GM18526 (cell line): ENCODE results near the gene MYCN.

Experiments
- POLR2A ChIP-seq: IDR thresholded peaks from 3 replicates; pipeline ENCODE4 v1.6.1; 2011; ENCODE audit not compliant: insufficient read length; ENCODE audit errors: extremely low read depth

The MYCN gene

DNA sequence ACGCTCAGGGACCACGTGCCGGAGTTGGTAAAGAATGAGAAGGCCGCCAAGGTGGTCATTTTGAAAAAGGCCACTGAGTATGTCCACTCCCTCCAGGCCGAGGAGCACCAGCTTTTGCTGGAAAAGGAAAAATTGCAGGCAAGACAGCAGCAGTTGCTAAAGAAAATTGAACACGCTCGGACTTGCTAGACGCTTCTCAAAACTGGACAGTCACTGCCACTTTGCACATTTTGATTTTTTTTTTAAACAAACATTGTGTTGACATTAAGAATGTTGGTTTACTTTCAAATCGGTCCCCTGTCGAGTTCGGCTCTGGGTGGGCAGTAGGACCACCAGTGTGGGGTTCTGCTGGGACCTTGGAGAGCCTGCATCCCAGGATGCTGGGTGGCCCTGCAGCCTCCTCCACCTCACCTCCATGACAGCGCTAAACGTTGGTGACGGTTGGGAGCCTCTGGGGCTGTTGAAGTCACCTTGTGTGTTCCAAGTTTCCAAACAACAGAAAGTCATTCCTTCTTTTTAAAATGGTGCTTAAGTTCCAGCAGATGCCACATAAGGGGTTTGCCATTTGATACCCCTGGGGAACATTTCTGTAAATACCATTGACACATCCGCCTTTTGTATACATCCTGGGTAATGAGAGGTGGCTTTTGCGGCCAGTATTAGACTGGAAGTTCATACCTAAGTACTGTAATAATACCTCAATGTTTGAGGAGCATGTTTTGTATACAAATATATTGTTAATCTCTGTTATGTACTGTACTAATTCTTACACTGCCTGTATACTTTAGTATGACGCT is 5.8 kb downstream of the MYCN start:
- no peak for TF ChIP-seq POLR2A

- TF ChIP-seq POLR2A: no peak
Observed at GRCh38 chr2:15946983-15947382, 6.6 kb downstream of the MYCN start.

DNA sequence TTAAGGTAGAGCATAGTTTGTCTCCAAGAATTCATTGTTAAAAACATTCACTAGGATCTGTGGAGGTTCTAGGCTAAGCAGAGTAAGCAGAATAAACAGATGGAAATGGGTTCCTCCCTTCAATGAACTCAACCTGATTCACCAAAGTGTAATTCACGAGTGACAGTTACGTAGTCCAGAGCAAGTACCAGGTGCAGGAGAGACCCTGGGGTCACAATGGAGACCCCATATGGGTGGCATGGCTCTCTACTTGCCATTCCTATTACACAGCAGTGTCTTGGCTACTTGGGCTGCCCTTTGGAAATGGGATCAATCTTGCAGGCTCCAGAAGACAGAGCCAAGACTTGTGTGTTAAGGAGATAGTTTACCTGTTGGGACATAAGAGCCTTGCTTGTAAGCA is 7.1 kb downstream of the MYCN start:
- no peak for TF ChIP-seq POLR2A

DNA sequence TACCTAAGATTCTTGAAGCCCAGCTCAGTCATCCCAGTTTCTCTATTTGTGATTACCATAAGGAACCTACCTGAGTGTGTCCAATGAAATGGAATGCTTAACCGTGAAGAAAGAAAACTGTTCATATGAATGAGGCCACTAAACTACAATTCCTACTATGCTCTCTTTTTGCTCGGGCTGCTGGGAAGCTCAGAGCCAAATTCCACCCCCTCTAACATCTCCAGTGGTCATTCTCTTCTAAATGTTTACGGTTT is 8.3 kb downstream of the MYCN start:
- TF ChIP-seq POLR2A: no peak

DNA sequence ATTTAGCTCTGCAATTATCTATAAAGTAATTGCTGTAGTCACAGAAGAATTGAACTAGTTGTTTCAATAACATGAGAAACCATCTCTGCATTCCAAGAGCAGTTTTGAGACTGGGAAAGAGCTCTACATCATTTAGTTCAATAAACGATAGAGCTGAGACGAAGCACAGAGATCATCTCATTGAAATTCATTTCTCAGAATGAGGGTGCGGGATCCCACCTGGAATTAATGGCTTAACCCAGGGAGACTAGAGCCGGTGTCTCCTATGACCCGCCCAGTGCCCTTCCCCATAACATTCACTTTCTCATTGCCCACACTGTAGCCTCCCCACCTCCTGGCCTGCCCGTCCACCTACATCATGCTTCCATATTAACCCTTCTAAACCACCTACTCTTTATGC is 8.8 kb downstream of the MYCN start:
- no peak for TF ChIP-seq POLR2A

DNA sequence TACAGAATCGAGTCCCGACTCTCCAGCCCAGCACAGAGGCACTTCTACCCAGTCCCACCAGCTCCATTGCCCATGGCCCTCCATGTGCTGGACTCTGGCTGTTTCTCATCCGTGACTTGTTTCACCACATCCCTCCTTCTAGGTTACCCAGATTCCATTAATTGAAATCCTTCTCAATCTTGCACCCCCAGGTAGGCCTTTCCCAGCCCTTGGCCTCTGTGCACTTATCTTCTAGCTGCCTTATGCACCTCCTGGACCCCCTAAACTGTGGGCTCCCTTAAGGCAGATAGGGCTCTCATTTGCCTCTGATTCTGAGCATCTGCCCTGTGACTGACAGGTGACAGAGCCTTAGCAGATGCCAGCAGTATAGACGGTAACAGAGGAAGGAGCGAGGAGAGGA is 9.2 kb downstream of the MYCN start:
- no peak for TF ChIP-seq POLR2A

DNA sequence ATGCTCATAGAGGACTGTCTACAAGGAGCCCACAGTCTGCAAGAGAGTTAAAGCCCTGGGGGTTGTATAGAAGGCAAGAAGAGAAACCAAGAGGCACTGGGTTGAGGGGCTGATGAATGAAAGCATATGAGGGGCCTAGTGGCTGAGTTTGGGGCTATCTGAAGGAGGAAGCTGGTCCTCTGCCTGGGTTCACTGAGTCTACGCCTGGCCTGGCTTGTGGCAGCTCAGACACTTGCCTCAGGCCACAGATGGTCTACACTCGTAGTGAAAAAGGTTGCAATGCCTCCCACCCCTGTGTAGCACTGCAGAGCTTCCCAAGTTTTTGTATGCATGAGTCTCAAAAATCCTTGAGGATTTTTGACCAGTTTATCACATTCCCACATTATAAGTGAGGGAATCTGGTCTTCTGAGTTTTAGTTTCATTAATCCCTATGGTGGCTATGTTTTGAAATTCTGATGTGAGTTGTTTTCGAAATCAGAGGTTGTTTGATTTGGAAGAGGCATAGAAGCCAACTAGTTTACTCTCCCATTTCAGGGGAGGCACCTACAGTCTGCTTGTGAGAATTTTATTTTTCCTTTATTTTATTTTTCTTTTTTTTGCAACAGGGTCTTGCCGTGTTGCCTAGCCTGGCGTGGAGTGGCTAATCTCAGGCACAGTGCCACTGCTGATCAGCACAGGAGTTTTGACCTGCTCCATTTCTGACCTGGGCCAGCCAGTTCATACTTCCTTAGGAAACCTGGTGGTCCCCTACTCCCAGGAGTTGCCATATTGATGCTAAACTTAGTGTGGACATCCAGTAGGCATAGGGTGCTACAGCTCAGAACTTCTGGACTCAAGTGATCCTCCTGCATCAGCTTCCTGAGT is 10.0 kb downstream of the MYCN start:
- TF ChIP-seq POLR2A: no peak

DNA sequence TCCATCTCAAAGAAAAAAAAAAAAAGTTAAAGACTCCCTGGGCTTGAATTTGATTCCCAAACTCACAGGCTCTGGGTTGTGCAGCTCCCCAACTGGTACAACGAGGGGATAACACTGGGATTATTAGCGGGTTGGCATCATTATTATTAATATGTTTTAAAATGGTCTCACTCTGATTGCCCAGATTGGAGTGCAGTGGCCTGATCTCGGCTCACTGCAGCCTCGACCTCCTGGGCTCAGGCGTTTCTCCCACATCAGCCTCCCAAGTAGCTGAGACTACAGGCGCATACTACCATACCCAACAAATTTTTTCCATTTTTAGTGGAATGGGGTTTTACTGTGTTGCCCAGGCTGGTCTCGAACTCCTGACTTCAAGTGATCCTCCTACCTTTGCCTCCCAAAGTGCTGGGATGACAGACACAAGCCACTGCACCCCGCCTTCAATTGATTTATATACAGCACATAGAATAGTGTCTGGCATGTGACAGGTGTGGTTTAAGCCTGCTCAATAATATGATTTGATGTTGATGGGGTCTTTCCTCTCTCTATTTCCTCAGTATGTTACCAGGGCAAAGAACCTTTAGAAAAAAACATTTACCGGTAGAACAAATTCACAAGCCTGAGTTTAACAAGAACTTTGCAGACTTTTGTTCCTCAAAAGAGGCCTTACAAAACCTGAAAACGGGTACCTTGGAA is 12.2 kb downstream of the MYCN start:
- TF ChIP-seq POLR2A: no peak

DNA sequence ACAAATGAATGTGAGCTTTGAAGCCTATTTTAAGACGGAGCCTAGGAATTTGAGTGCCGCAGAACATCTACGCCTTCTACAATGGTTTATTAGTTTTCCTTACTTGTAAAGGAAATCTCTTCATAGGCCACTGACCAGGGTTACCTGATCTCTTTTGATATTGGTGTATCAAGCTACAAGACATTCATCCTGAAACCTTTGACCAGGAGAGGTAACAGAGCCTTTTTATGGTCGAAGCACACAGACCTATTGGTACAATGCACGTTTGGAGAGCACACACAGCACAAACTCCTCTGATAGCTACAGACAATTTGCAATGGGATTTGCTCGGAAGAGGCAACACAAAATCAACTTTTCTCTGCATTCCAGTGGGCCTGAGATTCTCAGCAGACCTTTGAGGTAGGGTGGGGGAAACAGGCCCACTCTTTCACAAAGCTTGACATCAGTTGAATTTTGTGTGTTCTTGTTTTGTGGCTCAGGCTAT is 12.8 kb downstream of the MYCN start:
- no peak for TF ChIP-seq POLR2A

GRCh38 chr2:15953891-15954680 is 13.7 kb downstream of the MYCN start:
- no peak for TF ChIP-seq POLR2A

- no peak for TF ChIP-seq POLR2A
Observed at GRCh38 chr2:15954761-15955160, 14.4 kb downstream of the MYCN start.

DNA sequence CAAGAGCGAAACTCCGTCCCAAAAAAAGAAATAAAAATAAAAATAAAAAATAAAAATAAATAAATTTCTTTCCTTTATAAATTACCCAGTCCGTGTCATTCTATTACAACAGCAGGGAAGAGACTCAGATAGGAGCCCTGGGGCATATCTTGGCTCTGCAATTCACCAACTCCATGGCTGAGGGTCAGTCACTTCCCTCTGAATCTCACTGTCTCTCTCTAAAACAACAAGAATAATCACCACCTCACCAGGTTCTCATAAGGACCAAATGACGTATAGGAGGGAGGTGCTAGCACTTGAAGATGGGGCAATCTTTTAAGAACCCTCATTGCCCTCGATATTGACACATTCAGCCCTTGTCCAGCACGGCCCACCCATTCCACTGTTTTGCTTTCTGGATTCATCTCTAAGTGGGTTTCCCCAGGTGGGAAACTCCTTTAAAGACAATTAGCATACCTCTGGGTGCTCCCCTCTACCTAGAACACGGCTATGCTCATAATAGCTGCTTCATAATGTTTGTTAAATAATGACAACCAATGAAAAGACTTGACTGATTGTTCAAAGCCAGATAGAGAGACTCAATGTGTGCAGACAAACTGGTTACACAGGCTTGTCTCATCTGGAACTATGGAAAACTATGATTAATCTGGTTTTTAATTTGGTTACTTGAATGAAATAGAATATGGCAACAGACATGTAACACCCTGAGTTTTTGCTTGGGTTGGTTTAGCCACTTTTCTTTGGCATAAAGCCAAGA is 15.1 kb downstream of the MYCN start:
- no peak for TF ChIP-seq POLR2A

GRCh38 chr2:15956230-15956629 is 15.9 kb downstream of the MYCN start:
- no peak for TF ChIP-seq POLR2A
